DMS79 (cell line): ENCODE results near the gene LRG1.

Experiments used
- DNase-seq: peaks from one replicate; lab custom pipeline; 2025; lab: John Stamatoyannopoulos, UW

Gene LRG1

DNA sequence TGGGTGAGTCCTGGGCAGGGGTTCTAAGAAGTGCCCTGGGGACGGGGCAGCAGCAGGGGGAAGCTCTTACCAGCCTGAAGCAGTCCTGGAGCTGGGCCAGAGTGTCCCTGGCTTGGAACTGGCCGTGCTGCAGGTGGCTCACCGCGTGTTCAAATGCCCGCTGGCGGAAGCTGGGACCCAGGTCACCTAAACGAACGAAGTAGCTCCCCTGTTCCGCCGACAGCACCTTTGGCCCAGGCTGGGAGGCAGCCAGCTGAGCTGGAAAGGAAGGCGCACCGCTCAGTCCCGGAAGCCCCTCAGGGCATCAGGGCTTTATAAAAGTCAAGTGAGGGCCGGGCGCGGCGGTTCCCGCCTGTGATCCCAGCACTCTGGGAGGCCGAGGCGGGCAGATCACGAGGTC is 31.1 kb downstream of the LRG1 start:
- no peak for DNase-seq

DNA sequence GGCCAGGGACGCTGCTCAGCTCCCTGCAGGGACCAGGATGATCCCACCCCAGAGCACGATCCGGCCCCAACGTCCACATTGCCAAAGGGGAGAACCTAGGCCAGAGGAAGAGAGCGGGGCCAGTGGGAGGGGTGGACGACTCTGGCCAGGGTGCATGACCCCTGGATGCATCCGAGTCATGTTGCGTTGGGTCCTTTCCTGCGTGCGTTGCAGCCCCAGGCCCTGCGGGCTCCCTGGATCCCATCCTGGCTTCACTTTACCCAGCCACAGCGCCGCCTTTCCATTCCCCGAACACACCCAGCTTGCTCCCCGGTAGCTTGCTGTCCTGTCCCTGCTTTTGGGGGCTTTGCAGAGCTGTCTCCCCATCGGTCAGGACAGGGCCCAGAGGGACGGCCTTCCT is 32.0 kb downstream of the LRG1 start:
- DNase-seq: no peak

DNA sequence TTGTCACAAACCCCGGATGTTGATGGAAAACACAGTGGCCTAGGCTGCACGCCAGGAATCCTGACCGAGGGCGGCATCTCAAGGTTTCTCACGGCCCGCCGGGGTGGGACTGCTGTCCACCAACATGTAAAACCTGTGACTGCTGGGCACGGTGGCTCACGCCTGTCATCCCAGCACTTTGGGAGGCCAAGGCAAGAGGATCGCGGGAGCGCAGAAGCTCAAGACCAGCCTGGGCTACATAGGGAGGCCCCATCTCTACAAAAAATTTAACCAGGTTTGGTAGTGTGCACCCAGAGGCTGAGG is 32.7 kb downstream of the LRG1 start:
- no peak for DNase-seq

DNA sequence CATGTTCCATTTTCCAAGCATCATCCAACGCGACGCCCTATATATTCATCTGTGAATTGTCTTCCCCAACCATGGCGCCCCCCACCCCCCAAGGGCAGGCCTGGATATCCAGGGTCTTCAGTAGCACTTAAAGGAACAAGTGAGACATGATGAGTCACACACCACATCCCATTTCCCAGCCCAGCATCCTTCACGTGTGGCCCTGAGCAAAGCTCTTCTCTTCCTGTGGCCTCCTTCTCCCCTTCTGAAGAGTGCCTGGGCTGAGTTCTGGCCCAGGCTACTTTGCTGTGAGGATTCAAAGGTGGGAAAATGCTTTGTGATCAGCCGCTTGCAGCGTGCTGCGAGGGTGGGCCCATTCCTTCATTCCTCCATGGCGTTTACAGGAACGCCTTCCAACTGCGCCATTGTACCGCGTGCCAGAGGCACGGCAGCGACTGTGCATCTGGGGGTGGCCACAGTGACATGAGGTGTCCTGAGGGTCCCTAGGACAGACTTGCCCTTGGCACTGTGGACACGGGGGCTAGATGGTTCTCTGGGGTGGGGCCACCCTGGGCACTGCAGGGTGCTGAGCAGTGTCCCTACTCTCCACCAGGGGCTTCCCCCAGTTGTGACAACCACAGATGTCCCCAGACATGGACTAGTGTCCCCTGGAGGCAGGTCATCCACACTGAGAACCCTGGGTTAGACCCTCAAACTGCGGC is 33.2 kb downstream of the LRG1 start:
- DNase-seq: no peak

DNA sequence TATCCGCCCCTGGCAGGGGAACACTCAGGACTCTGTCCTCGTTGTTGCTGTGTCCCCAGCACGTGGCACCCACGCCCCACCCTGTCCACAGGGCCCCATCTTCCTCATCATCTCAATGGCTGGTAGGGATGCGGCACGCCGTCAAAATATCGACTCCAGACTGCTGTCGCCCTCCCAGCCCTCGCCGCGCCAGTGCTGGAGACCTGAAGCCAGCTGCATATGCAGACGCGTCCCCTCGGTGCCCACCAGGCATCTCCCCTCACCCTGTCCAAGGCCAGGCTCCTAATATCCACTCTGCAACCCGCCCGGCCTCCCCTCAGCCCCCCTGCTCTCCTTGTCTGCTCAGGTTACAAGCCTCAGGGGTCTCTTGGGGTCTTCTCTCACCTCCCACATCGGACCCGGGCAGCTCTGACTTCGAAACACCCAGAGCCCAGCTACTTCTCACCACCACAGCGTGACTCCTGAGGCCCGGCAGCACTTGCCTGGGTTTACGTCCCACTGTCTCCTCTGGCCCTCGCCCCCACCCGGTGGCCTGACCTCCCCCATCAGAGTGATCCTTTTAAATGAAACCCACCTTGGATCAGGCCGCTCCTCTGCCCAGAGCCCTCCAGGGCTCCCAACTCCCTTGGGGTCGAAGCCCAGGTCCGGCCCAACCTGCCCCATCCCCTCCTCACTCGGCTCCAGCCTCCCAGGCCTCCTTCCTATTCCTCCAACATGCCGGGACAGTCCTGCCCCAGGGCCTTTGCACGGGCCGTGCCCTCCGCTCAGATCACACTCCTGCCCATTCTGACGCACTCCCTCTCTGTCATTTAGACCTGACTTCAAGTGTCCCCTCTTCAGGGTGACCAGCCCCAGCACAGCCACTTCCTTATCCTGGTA is 34.0 kb downstream of the LRG1 start:
- DNase-seq: no peak

DNA sequence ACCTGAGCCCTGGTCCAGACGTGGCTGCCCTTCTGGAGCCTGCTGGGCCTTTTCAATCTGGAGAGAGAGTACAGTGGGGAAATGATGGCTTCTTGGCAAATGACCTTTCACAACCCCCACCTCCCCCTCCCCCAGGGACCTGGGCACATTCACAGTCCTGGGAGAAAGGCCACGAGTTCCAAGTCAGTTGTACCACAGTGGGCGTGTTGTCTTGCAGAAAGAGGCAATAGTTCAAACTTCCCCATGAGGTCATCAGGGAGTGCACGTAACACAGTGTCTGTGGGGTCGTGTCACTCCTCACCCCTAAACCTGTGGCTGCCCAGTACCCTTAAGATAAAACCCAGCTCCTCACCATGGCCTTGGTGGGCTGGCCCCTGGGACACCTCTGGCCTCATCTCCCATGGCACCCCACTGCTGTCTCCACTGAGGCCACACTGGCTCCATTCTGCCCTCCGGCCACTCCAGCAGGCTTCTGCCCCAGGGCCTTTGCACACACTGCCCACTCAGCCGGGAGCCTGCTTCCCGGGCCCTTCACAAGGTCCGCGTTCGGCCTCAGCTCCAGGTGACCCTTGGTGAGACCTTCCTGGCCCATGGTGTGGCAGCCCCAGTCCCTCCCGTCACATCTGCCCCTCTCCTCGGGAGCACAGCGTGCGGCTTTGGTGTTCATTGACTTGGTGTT is 34.8 kb downstream of the LRG1 start:
- DNase-seq: no peak

DNA sequence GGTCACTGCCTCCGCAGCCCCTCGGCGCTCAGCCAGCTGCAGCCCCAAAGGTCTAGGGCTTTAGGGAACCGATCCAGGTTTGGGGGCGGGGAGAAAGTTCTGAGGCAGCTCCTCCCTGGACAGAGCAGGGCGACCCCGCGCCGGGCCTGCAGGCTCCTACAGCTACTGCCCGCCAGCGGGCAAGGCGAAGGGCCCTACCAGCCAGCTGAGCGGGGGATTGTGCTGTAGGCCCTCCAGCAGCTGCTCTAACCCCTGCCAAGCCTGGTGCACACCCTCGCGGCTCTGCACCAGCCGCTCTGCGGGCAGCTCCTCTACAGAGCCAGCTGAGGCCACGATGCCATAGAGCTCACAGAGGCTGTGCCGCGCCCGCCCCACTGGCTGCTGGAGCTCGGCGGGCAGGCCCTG is 35.5 kb downstream of the LRG1 start:
- no peak for DNase-seq

DNA sequence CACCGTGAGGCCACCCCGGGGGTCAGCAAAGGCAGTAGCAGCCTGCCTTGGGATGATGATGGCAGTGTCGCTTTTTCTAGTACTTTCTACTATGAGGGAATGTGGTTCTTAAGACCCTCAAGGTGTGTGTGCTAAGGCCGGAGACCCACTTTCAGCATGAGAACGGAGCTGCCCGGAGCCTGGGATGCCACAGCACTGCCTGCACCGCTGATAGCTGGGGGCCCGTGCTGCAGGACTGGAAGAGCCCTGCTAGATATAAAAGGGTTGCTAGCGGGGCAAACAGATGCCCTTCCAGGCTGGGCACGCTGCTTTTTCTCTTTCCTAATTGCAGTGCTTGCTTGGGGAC is 36.0 kb downstream of the LRG1 start:
- no peak for DNase-seq

DNA sequence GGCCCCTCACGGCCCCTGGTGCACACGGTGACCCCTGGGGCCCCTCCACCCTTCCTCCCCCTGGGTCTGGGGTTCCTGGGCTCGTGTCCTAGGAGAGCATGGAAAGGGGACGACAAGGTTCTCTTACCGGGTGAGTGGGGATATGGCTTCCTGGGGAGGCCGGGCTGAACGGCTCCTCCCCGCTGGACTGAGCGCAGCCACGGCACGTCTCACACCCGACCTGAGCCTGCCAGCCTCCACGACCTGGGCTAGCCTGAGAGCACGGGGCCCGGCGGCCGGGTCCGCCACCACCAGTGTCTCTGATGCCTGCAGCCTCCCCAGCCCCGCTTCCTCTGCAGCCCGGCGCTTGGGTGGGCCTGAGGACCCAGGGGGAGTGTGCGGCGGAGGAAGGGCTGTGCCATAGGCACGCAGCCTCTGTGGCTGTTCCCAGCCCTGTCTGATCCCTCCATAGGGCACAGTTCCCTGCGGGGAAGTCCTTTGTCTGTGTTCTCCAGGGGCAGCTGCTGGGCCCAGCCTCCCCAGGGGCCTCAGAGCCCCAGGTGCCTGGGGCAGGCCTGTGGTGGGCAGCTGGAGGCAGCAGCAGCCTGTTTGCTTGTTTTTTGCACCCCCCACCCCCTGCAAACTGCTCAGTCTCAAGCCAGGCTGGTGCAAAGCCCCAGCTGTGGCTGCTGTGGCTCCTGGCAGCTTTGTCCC is 36.6 kb downstream of the LRG1 start:
- no peak for DNase-seq

DNA sequence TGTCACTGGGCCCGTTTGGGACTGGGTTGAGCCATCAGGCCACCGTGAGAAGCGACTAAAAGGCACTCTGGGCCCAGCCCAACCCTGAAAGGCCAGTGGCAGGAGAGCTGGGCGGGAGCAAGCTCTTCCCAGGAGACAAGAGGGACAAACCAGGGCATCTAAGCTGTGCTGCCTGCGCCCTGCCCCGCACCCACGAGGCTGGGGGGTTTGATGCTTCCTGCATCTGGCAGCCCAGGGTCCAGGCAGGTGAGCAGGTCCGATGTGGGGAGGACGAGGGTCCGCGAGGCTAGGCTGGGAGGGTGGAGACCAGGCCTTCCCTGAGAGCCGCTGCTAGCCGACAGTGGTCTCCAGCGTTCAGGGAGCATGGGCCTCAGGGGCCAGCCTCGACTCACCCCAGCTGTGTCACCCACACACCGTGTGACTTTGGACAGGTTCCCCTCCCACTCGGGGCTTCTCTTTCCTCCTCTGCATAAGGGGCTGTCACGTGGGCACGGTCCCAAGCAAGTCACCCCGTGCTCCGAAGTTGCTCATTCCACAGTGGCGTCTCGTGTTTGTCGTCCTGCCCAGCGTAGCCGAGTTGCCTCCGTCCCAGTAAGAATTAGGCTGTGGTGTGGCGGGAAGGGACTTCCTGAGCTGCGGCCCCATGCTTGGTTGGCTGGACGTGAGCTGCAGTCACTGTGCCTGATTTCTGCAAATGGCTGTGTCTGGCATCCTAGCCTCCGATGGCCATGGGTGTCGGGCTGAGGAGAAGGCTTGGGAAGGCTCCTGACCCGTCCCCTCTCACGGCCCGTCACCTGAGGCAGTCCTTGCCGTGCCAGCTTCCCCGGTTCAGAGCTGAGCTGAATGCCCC is 37.3 kb downstream of the LRG1 start:
- no peak for DNase-seq

DNA sequence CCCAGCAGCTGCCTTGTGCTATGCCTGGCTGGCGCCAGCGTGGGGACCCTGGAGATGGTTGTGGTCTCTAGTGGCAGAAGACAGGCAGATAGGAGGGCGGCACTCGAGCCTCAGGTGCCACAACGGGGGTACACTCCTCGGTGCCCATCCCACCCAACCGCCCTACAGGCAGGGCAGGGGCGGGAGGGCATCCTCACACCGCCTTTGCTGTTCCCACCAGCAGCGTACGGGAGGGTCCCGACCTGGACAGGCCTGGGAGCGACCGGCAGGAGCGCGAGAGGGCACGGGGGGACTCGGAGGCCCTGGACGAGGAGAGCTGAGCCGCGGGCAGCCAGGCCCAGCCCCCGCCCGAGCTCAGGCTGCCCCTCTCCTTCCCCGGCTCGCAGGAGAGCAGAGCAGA is 38.1 kb downstream of the LRG1 start:
- no peak for DNase-seq

DNA sequence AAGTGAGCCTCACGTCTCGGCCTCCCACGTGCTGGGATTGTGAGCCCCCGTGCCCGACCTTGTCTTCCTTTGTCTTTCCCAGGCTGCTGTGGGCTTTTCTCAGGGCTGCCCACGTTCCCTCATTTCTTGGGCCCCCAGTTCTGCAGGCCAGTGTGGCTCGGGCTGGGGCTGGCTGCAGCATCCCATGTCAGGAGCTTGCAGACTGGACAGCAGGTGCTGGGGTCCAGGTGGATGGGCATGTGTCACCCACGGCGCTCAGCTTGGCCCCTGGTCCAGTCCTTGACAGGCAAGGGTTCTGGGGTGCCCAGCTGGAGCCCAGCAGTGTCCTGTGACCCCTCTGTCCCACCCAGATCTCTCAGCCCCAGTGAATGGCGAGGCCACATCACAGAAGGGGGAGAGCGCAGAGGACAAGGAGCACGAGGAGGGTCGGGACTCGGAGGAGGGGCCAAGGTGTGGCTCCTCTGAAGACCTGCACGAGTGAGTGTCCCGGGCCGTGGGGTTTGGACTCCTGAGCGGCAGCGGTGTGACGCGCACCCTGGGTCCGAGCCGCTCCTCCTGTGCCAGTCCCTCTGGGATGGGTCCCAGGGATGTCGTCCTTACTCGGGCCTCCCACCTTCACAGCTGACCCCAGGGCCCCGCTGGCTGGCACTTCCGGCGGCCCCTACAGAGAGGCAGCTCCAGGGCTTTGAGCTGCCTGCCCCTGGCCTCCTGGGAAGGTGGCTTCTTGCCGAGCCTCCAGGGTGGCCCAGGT is 38.8 kb downstream of the LRG1 start:
- no peak for DNase-seq

DNA sequence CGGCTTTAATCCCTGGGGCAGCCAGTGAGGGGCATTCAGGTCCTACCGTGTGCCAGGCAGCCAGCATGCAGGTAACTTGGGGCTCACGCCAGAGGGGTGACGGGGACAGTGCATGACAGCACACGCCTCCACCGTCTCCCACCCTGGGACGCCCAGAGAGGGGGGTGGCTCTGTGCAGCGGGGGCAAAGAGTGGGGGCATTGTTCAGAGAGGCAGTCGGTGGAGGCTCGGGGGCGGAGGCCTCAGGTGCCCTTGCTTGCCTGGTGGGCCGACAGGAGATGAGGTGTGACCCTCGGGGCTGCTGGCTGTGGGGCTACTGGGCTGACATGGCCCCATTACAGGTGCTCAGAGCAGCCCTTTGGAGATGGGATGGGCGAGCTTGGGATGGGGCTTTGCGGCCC is 40.0 kb downstream of the LRG1 start:
- no peak for DNase-seq

DNA sequence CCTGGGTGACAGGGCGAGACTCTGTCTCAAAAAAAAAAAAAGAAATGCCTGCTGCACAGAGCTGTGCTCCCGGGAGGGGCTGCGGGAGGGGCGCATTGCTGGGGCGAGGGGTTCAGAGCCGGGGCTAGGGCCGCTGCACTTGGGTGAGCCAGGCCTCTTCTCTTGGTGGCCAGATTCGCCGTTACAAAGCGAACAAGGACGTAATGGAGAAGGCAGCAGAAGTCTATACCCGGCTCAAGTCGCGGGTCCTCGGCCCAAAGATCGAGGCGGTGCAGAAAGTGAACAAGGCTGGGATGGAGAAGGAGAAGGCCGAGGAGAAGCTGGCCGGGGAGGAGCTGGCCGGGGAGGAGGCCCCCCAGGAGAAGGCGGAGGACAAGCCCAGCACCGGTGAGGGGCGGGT is 40.5 kb downstream of the LRG1 start:
- no peak for DNase-seq

DNA sequence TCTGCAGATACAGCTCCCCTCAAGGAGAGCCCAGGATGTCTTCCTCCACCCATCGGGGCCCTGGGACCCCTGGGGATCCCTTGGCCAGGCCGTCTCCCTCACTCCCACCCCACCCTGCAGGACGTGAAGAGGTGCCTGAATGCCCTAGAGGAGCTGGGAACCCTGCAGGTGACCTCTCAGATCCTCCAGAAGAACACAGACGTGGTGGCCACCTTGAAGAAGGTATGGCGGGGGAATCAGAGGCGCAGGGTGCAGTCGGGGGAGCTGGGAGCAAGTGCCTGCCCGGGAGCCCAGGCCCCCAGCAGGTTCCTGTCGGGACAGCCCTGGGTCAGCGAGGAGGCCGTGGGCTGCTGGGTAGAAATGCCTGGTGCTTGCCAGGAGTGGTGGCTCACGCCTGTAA is 41.1 kb downstream of the LRG1 start:
- DNase-seq: no peak

DNA sequence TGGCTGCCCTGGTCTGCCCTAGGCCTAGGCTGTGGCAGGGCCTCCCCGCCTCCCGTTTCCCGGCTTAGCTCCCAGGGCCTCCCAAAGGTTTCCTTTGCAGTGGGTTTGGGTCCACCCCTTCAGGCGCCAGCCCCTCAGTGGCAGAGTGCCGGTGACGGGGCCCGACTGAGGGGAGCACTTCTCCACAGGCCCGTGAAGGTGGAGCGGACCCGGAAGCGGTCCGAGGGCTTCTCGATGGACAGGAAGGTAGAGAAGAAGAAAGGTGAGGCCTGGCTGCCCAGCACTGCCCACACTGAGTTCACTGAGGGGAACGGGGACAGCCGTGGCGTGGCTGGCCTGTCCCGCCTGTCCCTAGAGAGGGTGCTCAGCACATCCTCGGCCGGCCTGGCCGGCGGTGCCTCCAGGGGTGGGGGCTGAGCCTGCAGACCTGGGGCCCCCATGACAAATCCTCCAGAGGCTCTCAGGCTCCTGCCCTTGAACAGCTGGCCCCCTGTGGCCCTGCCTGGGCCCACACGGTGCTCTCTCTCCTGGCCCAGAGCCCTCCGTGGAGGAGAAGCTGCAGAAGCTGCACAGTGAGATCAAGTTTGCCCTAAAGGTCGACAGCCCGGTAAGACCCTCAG is 42.0 kb downstream of the LRG1 start:
- DNase-seq: no peak

DNA sequence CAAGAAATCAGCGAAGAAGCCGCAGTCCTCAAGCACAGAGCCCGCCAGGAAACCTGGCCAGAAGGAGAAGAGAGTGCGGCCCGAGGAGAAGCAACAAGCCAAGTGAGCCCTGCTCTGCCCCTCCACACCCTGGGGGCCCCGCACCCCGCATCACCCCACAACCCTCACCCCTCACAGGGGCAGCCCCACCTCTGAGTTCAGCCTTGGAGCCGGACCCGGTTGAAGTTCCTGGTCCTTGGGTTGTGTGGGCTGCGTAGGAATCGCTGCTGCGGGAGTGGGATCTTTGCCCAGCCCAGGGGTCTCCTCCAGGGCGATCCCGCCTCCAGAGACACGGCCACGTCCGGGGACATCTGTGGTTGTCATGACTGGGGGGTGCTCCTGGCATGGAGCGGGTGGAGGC is 43.5 kb downstream of the LRG1 start:
- DNase-seq: no peak

DNA sequence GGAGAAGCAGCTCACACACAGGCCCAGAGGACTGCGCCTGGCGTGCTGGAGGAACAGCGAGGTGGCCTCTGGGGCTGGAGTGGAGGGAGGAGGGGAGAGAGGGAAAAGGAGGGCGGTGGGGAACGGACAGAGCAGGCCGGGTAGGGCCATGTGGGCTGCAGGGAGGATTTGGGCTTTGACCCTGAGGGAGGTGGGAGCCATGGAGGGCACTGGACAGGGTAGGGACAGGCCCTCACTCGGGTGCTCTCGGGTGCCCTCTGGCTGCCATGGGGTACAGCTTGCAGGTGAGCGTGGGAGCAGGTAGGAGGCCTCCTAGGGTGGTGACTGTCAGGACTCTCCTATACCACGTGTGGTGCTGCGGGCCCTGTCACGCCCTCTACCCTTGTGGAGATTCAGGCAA is 44.4 kb downstream of the LRG1 start:
- no peak for DNase-seq

DNA sequence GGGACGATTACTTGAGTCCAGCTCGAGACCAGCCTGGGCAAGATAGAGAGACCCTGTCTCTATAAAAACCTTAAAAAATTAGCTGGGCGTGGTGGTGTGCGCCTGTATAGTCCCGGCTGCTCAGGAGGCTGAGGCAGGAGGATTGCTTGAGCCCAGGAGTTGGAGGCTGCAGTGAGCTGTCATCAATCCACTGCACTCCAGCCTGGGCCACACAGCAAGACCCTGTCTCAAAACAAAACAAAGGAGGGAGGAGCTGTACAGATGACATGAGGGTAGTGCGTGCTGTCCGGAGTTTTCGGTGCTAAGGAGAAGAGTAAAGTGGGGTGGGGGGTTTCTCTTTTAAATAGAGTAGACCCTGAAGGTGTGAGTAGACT is 45.2 kb downstream of the LRG1 start:
- DNase-seq: no peak

DNA sequence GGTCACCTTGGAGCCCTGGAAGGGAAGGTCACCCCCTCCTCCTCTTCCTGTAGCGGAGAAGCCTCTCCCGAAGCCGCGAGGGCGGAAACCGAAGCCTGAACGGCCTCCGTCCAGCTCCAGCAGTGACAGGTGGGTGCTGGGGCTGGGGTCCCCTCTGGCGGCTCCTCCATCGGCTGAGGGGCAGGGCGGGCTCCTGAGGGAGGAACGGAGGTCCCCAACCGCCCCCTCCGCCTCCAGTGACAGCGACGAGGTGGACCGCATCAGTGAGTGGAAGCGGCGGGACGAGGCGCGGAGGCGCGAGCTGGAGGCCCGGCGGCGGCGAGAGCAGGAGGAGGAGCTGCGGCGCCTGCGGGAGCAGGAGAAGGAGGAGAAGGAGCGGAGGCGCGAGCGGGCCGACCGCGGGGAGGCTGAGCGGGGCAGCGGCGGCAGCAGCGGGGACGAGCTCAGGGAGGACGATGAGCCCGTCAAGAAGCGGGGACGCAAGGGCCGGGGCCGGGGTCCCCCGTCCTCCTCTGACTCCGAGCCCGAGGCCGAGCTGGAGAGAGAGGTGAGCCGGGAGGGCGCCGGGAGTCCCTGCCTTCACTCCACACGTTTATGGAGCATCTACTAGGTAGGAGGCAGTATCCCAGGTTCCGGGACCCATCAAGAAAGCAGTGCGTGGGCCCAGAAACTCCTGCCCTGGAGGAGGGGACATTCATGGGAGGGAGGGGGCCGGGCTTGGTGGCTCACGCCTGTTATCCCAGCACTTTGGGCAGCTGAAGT is 45.7 kb downstream of the LRG1 start:
- no peak for DNase-seq
